22Rv1 (cell line): ENCODE measurements around the gene CDC25B.

Experiments
- H3K27ac ChIP-seq: fragments of 450-650 bp; 2 replicates; pipeline ENCODE4 v1.5.1; 2017
- CTCF ChIP-seq: fragments of 450-650 bp; IDR thresholded peaks from 2 replicates; pipeline ENCODE4 v1.5.1; 2017; ENCODE audit warnings: mild to moderate bottlenecking
- ZFX ChIP-seq: fragments of 450-650 bp; IDR thresholded peaks from 2 replicates; pipeline ENCODE4 v1.6.1; 2017; ENCODE audit warnings: antibody characterized with exemption, borderline replicate concordance

Gene CDC25B

GRCh38 chr20:3775457-3776108, 20.5 kb upstream of the CDC25B start:
- TF ChIP-seq ZFX, result no peak
- H3K27ac ChIP-seq, result no peak overlapping the region

- TF ChIP-seq CTCF (no peak), ZFX (no peak)
- peak overlapping the region; percentile 58 for H3K27ac ChIP-seq
Measured at GRCh38 chr20:3777381-3777715, 18.8 kb upstream of the CDC25B start.

- H3K27ac ChIP-seq, result peak overlapping the region; percentile 58
- TF ChIP-seq CTCF, result no peak
- TF ChIP-seq ZFX, result no peak
Measured at GRCh38 chr20:3777716-3778629, 18.1 kb upstream of the CDC25B start.

GRCh38 chr20:3778976-3779375, 17.1 kb upstream of the CDC25B start:
- TF ChIP-seq CTCF (no peak), ZFX (no peak)
- H3K27ac ChIP-seq, result no peak overlapping the region

- H3K27ac ChIP-seq, result peak within 1 kb of the TSS; percentile 80
- peak; percentile 84 for TF ChIP-seq CTCF
- no peak for TF ChIP-seq ZFX
Measured at GRCh38 chr20:3781153-3781910, 14.8 kb upstream of the CDC25B start, which contains the start of gene SPEF1. Gene SPEF1 (minus strand): TSS chr20:3781448. CDS start chr20:3781287, 161 bp downstream.

GRCh38 chr20:3782597-3782996, 13.5 kb upstream of the CDC25B start:
- TF ChIP-seq ZFX (no peak), CTCF (no peak)
- peak overlapping the region; percentile 80 for H3K27ac ChIP-seq

- peak overlapping the region; percentile 80 for H3K27ac ChIP-seq
- TF ChIP-seq CTCF (no peak), ZFX (no peak)
Measured at GRCh38 chr20:3783068-3783489, 13.0 kb upstream of the CDC25B start.
